Adrenal gland (tissue), 12 donors: ENCODE measurements around the gene CHST3. TPM values are rescaled to one million over a fixed set of nuclear protein-coding genes. Genes with fewer than 3 reads are reported as not detected.
A peak's percentile ranks its signal among the peaks of the same experiment; 100 is the strongest.

Experiments
- DNase-seq, 7 donors: peaks; one replicate each; pipeline ENCODE4 v3.0.0-alpha.2; 2019 to 2020
- H3K27ac ChIP-seq, 5 donors: fragments of 200-600 bp; sonication (generic) in 4 of 5; 1 replicate in 3 of 5; 2 replicates in 2 of 5; pipeline versions ENCODE4 v1.5.1 to v1.8.0; 2016 to 2020; ENCODE audit warnings: mild to moderate bottlenecking in 1 of 5
- H3K27me3 ChIP-seq: fragments of 200-600 bp; 2 replicates; pipeline ENCODE4 v1.8.0; 2021
- H3K36me3 ChIP-seq, 2 donors: fragments of 200-600 bp; replicated peaks in 1 of 2; 1 replicate in 1 of 2; 2 replicates in 1 of 2; pipeline versions ENCODE4 v1.5.1 to v1.8.0; 2018 to 2022
- H3K4me1 ChIP-seq, 2 donors: fragments of 200-600 bp; replicated peaks in 1 of 2; 1 replicate in 1 of 2; 2 replicates in 1 of 2; pipeline versions ENCODE4 v1.5.1 to v1.8.0; 2018 to 2021
- H3K4me3 ChIP-seq, 4 donors: fragments of 200-600 bp; sonication (generic) in 3 of 4; one replicate each; pipeline ENCODE4 v1.5.1; 2016 to 2018
- H3K9me3 ChIP-seq, 3 donors: fragments of 200-600 bp; sonication (generic) in 1 of 3; replicated peaks in 1 of 3; 1 replicate in 2 of 3; 2 replicates in 1 of 3; pipeline versions ENCODE4 v1.5.1 to v1.8.0; 2016 to 2021
- POLR2A ChIP-seq, 2 donors: fragments of 450-650 bp; IDR thresholded peaks; one replicate each; pipeline ENCODE4 v1.6.1; 2017; ENCODE audit warnings: antibody characterized with exemption in 2 of 2, mild to moderate bottlenecking in 2 of 2, moderate library complexity in 1 of 2
- WGBS, 4 donors: extraction: QIAGEN DNeasy Blood & Tissue Kit in 2 of 4; methylation state at CpG; one replicate each; pipeline versions ENCODE4 v1.1.5 to v1.1.7; 2013 to 2017; 5-methylcytosine and 5-hydroxymethylcytosine counted together
- intact Hi-C, 2 donors: fragments of 100-400 bp; cut with DNase I; formaldehyde crosslinking; loops; one replicate each; pipeline versions ENCODE4 v1.14.1 to v1.15.0; 2022 to 2023
- polyA plus RNA-seq, 3 donors: library from polyadenylated mRNA; stranded (reverse); fragments of 200-250 nt in 2 of 3; fragments of 350-450 nt in 1 of 3; fragmentation: Illumina TruSeq in 1 of 3; extraction: RNeasy Lipid Tissue Mini Kit (QIAGEN cat#74804) in 1 of 3; gene quantifications; one replicate each; pipeline ENCODE4 v1.2.3, GENCODE V29; 2013 to 2014
- total RNA-seq, 9 donors: library from RNA; depleted of rRNA in 4 of 9; stranded (reverse); fragments of >200 nt in 4 of 9; fragments of 120-200 nt in 1 of 9; fragmentation: NEBNext Ultra II Directional in 1 of 9; extraction: Animal tissue kit (Norgen Biotek cat#: 25700) in 1 of 9; gene quantifications; one replicate each; pipeline versions ENCODE4 v1.1.0 to v1.2.4, GENCODE V29; 2013 to 2023
- TF ChIP-seq, protein P1 (sequence below), 6 experiments: fragments of 450-650 bp in 4 of 6; fragments of 200-600 bp in 2 of 6; sonication (generic) in 1 of 6; IDR thresholded peaks; 1 replicate in 5 of 6; 2 replicates in 1 of 6; pipeline versions ENCODE4 v1.5.1 to v1.8.0; 2016 to 2021; ENCODE audit warnings: antibody characterized with exemption in 6 of 6, mild to moderate bottlenecking in 2 of 6, moderate library complexity in 1 of 6
- donor health status: healthy with polysubstance abuse.
- donor health status: Bipolar disorder and iron deficiency.
- donor health status: DM: yes; HTN: yes; CAD: no.
- donor health status: DM: no; HTN: no; CAD: no.
- donor health status: DM: no; HTN: no; CAD: no.
- donor health status: DM: yes; HTN: yes; CAD: no.

CHST3 gene
- total and polyA plus RNA-seq, 12 donors = 3.9 to 49.7 (median 32.6) TPM

GRCh38 chr10:71970331-71970730 is 6.1 kb downstream of the CHST3 start:
- H3K9me3 ChIP-seq = no peaks in the 10 kb centered on the region
- no peaks in the 10 kb centered on the region for H3K36me3 ChIP-seq
- H3K4me3 ChIP-seq = no peak overlapping the region
- peak overlapping the region in 3 of 5 donors; percentile 44 to 91 (median 65) for H3K27ac ChIP-seq
- no peaks in the 10 kb centered on the region for H3K27me3 ChIP-seq
- peak in 4 of 7 donors; percentile 33 to 77 (median 47) for DNase-seq
- intact Hi-C loops = no loop called here
- 68 to 78% (median 72%) methylated on average over 10 of the region's 10 CpGs for WGBS, 4 donors
- H3K4me1 ChIP-seq = peaks cover 20 to 89% of the 10 kb centered on the region in 2 donors
- no peak for TF ChIP-seq POLR2A (IDR thresholded peaks at IDR 0.05)
- TF ChIP-seq, protein P1, sequence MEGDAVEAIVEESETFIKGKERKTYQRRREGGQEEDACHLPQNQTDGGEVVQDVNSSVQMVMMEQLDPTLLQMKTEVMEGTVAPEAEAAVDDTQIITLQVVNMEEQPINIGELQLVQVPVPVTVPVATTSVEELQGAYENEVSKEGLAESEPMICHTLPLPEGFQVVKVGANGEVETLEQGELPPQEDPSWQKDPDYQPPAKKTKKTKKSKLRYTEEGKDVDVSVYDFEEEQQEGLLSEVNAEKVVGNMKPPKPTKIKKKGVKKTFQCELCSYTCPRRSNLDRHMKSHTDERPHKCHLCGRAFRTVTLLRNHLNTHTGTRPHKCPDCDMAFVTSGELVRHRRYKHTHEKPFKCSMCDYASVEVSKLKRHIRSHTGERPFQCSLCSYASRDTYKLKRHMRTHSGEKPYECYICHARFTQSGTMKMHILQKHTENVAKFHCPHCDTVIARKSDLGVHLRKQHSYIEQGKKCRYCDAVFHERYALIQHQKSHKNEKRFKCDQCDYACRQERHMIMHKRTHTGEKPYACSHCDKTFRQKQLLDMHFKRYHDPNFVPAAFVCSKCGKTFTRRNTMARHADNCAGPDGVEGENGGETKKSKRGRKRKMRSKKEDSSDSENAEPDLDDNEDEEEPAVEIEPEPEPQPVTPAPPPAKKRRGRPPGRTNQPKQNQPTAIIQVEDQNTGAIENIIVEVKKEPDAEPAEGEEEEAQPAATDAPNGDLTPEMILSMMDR (IDR thresholded peaks at IDR 0.05) = peak in 3 of 6 experiments; percentile 12 to 30 (median 22)

DNA sequence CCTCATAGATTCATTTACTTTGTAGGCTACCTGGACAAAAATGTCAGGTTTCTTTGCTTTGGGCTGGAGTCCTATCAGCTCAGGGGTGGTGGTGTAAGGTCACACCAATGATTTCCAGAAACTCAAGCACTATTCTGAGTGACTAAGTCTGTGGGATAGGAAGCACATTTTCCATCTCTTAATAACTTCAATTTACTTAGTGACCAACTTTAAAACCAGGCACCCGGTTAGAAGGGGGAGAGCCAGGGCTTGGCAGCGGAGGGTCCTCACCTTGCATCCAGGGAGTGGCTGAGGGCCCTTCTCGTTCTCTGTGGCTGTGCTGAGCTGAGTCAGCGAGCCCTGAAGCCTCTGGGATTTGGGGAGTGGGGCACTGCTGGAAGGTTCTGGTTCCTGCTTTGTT is 6.7 kb downstream of the CHST3 start:
- intact Hi-C loops = no loop called here

GRCh38 chr10:71971311-71971731 is 7.1 kb downstream of the CHST3 start:
- 77 to 88% (median 83%) methylated on average over 13 of the region's 13 CpGs for WGBS, 4 donors
- no peaks in the 10 kb centered on the region for H3K9me3 ChIP-seq
- TF ChIP-seq, protein P1 (IDR thresholded peaks at IDR 0.05) = no peak
- TF ChIP-seq POLR2A (IDR thresholded peaks at IDR 0.05) = no peak
- H3K4me3 ChIP-seq = no peak overlapping the region
- peak in 1 of 7 donors; percentile 13 for DNase-seq
- H3K36me3 ChIP-seq = no peaks in the 10 kb centered on the region
- peaks cover 25 to 90% of the 10 kb centered on the region in 2 donors for H3K4me1 ChIP-seq
- H3K27ac ChIP-seq = peak overlapping the region in 2 of 5 donors; percentile 65 to 91
- no peaks in the 10 kb centered on the region for H3K27me3 ChIP-seq
- intact Hi-C loops = no loop called here

More for the DNA sequence above, 6.7 kb downstream of the CHST3 start:
- TF ChIP-seq, protein P1 (IDR thresholded peaks at IDR 0.05) = no peak
- no peak for TF ChIP-seq POLR2A (IDR thresholded peaks at IDR 0.05)
- Histone ChIP-seq H3K4me3 (no peak overlapping the region), H3K4me1 (peaks cover 20 to 90% of the 10 kb centered on the region in 2 donors), H3K27ac (peak overlapping the region in 3 of 5 donors; percentile 44 to 91 (median 65)), H3K9me3 (no peaks in the 10 kb centered on the region), H3K27me3 (no peaks in the 10 kb centered on the region), H3K36me3 (no peaks in the 10 kb centered on the region)
- 51 to 67% (median 61%) methylated on average over 3 to 4 of the region's 4 CpGs for WGBS, 4 donors
- no peak for DNase-seq

- Histone ChIP-seq H3K36me3 (no peaks in the 10 kb centered on the region), H3K9me3 (no peaks in the 10 kb centered on the region), H3K4me1 (peaks cover 31 to 90% of the 10 kb centered on the region in 2 donors), H3K4me3 (no peak overlapping the region), H3K27me3 (no peaks in the 10 kb centered on the region), H3K27ac (peak overlapping the region in 2 of 5 donors; percentile 91 to 92)
- no peak for TF ChIP-seq POLR2A (IDR thresholded peaks at IDR 0.05)
- TF ChIP-seq, protein P1 (IDR thresholded peaks at IDR 0.05) = no peak
- DNase-seq = peak in 2 of 7 donors; percentile 3 to 15
- intact Hi-C loops = no loop called here
- 82 to 87% (median 83%) methylated on average over 11 to 21 of the region's 21 CpGs for WGBS, 4 donors
Measured at GRCh38 chr10:71971769-71972555, 7.8 kb downstream of the CHST3 start.
